ENCODE data around the gene PHAX.
"Not testable (repeated sequence)": the region's sequence is repeated elsewhere in the genome, so short reads cannot be mapped to it uniquely, and the experiment has no call there.

Gene PHAX

DNA sequence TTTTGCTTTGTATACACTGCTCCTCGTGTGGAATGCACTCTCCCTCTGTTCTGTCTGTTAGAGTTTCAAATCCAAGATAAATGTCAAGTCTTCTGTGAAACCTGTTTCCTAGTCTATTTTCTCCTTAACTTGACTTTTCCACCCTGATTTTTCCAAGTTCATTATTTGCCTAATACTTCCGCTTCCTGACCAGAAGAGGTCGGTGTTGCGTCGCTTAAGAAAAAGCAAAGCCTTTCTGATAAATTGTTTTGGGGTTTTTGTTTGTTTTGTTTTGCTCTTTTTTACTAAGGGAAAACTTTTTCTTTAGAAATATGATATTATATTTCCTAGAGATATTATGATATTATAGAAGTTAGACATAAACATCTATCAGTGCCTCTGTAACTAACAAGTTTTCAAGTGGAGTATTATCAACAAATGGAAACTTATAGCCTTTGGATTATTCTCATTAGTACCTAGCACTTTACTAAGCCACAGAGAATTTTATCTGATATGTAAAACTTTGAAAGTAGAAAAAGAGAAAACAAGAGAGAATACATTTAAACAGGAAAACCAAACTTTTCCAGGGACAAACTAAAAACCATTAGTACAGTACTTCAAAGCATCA, 55.8 kb downstream of the PHAX start:
- H3K4me3 ChIP-seq (ENCODE audit: low read depth, low read length) = no peak overlapping the region
- peak; percentile 63 for DNase-seq (ENCODE audit: low read depth)
- no peak for TF ChIP-seq MAX (IDR thresholded peaks at IDR 0.05; ENCODE audit: low read depth, low read length)
- TF ChIP-seq, protein P1, sequence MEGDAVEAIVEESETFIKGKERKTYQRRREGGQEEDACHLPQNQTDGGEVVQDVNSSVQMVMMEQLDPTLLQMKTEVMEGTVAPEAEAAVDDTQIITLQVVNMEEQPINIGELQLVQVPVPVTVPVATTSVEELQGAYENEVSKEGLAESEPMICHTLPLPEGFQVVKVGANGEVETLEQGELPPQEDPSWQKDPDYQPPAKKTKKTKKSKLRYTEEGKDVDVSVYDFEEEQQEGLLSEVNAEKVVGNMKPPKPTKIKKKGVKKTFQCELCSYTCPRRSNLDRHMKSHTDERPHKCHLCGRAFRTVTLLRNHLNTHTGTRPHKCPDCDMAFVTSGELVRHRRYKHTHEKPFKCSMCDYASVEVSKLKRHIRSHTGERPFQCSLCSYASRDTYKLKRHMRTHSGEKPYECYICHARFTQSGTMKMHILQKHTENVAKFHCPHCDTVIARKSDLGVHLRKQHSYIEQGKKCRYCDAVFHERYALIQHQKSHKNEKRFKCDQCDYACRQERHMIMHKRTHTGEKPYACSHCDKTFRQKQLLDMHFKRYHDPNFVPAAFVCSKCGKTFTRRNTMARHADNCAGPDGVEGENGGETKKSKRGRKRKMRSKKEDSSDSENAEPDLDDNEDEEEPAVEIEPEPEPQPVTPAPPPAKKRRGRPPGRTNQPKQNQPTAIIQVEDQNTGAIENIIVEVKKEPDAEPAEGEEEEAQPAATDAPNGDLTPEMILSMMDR (IDR thresholded peaks at IDR 0.05; ENCODE audit: low read depth, low read length) = peak; percentile 85
- no peak for TF ChIP-seq POLR2A (IDR thresholded peaks at IDR 0.05; ENCODE audit: extremely low read depth, insufficient read length)

- H3K4me3 ChIP-seq (ENCODE audit: low read depth, low read length) = no peak overlapping the region
- TF ChIP-seq, protein P1 (IDR thresholded peaks at IDR 0.05; ENCODE audit: low read depth, low read length) = no peak
- no peak for DNase-seq (ENCODE audit: low read depth)
Measured at GRCh38 chr5:126658561-126658960, 57.8 kb downstream of the PHAX start.

GRCh38 chr5:126659805-126660482, 59.2 kb downstream of the PHAX start:
- no peak for TF ChIP-seq MAX (IDR thresholded peaks at IDR 0.05; ENCODE audit: low read depth, low read length)
- no peak for TF ChIP-seq MYC (IDR thresholded peaks at IDR 0.05; ENCODE audit: low read depth, low read length)
- TF ChIP-seq, protein P1 (IDR thresholded peaks at IDR 0.05; ENCODE audit: low read depth, low read length) = no peak
- TF ChIP-seq POLR2A (IDR thresholded peaks at IDR 0.05; ENCODE audit: extremely low read depth, insufficient read length) = no peak
- peak; percentile 19 for DNase-seq (ENCODE audit: low read depth)
- H3K4me3 ChIP-seq (ENCODE audit: low read depth, low read length) = no peak overlapping the region

DNA sequence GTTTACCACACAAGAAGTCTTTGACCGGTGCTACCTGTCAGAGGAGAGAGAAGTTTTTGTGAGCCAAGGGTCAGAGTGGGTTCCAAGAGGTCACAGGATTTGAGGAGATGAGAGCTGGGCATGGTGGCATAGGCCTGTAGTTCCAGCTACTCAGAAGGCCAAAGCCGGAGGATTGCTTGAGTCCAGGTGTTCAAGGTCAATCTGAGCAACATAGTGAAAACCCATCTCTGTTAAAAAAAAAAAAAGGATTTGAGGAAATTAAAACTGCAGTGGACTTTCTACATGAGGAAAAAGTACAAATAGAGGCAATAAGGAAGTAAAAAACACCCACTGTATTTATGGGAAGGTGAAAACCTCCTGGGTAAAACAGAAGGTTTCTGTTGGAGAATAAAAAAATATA, 63.8 kb downstream of the PHAX start:
- DNase-seq (ENCODE audit: low read depth) = no peak
- no peak for TF ChIP-seq POLR2A (IDR thresholded peaks at IDR 0.05; ENCODE audit: extremely low read depth, insufficient read length)
- no peak overlapping the region for H3K4me3 ChIP-seq (ENCODE audit: low read depth, low read length)

DNA sequence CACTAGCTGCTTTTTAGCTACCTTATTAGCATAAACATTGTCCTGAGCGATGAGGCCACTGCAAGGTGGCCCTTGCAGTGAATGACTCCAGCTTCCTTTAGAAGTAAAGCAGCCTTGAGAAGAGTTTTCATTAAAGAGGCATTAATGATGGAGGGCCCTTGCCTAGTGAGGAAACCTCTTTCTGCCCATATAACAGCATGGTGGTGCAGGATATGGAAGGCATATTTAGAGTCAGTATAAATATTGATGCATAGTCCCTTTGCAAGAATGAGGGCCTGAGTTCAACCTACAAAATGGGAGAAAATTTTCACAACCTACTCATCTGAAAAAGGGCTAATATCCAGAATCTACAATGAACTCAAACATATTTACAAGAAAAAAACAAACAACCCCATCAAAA, 69.4 kb downstream of the PHAX start:
- DNase-seq (ENCODE audit: low read depth); H3K4me3 ChIP-seq (ENCODE audit: low read depth, low read length): not testable (repeated sequence)

DNA sequence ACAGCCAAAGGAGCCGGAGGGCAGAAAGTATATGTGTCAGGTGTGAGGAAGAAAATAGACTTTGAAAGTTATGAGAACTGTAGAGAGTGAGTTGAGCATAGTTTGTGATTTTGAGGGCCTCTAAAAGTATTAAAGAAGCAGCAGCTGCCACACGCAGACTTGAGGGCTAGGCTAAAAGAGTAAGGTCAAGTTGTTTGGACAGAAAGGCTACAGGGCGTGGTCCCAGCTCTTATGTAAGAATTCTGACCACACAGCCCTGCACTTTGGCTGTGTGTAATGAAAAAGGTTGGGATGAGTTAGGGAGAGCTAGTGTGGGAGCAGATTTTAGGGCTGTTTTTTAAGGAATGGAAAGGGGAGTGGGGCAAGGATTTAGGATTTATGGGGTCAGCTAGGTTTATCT, 70.9 kb downstream of the PHAX start:
- not testable (repeated sequence) for DNase-seq (ENCODE audit: low read depth); H3K4me3 ChIP-seq (ENCODE audit: low read depth, low read length)

DNA sequence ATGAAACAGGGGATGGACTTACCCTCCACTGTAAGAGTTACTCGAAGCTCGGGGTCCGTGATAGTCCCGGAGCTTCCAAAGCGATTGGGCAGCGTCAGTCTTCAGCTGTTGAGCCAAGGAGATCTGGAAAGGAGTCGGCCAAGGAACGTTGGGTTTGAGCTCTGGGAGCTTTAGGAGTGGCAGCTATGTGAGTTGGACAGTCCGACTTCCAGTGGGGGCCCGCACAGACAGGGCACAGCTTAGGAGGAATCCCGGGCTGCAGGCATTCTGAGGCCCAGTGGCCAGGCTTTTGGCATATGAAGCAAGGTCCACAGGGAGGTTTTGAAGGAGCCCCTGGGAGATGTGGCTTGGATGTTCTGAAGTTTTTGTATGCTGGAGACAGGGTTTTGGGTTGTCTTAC, 72.7 kb downstream of the PHAX start:
- DNase-seq (ENCODE audit: low read depth) = no peak
- TF ChIP-seq, protein P1 (IDR thresholded peaks at IDR 0.05; ENCODE audit: low read depth, low read length) = no peak
- no peak for TF ChIP-seq MYC (IDR thresholded peaks at IDR 0.05; ENCODE audit: low read depth, low read length)
- TF ChIP-seq MAX (IDR thresholded peaks at IDR 0.05; ENCODE audit: low read depth, low read length) = no peak
- TF ChIP-seq POLR2A (IDR thresholded peaks at IDR 0.05; ENCODE audit: extremely low read depth, insufficient read length) = no peak
- no peak overlapping the region for H3K4me3 ChIP-seq (ENCODE audit: low read depth, low read length)
